ENCODE results near the gene HEY2. TPM values are rescaled to one million over a fixed set of nuclear protein-coding genes. Genes with fewer than 3 reads are reported as not detected.

HEY2 gene
- total RNA-seq, 6 donors from 2014 or later, result 1.3 to 3.3 (median 1.8) TPM

DNA sequence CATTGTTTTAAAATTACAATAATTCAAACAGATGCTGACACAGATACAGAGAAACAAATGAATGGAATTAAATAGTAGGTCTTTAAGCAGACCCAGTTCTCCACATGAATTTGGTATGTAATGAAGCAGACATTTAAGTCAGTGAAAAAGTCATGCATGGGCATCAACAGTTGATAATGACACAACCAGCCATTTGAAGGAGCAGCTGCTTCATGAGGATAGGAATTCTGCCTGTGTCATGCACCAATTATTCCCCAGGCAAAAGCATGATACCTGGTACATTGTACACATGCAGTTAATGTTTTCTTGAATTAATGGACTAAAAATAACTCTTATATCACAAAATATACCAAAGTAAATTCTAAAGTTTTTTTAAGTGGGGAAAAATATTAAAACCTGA lies 11.2 kb upstream of the HEY2 start:
- ATAC-seq (ENCODE audit: low FRiP score in 2 of 2) (no peak), DNase-seq (no peak)
- H3K36me3 ChIP-seq, result no peaks in the 10 kb centered on the region
- H3K27ac ChIP-seq, result no peak overlapping the region
- peaks cover 0 to 4% (median 0%) of the 10 kb centered on the region in 4 donors for H3K27me3 ChIP-seq
- no peaks in the 10 kb centered on the region for H3K9me3 ChIP-seq
- no peaks in the 10 kb centered on the region for H3K4me1 ChIP-seq
- H3K4me3 ChIP-seq, result no peak overlapping the region
- TF ChIP-seq EP300 (IDR thresholded peaks at IDR 0.05), result no peak
- TF ChIP-seq POLR2AphosphoS5 (IDR thresholded peaks at IDR 0.05), result no peak
- no peak for TF ChIP-seq POLR2A (IDR thresholded peaks at IDR 0.05)
- TF ChIP-seq, protein P1, sequence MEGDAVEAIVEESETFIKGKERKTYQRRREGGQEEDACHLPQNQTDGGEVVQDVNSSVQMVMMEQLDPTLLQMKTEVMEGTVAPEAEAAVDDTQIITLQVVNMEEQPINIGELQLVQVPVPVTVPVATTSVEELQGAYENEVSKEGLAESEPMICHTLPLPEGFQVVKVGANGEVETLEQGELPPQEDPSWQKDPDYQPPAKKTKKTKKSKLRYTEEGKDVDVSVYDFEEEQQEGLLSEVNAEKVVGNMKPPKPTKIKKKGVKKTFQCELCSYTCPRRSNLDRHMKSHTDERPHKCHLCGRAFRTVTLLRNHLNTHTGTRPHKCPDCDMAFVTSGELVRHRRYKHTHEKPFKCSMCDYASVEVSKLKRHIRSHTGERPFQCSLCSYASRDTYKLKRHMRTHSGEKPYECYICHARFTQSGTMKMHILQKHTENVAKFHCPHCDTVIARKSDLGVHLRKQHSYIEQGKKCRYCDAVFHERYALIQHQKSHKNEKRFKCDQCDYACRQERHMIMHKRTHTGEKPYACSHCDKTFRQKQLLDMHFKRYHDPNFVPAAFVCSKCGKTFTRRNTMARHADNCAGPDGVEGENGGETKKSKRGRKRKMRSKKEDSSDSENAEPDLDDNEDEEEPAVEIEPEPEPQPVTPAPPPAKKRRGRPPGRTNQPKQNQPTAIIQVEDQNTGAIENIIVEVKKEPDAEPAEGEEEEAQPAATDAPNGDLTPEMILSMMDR (IDR thresholded peaks at IDR 0.05), result no peak

DNA sequence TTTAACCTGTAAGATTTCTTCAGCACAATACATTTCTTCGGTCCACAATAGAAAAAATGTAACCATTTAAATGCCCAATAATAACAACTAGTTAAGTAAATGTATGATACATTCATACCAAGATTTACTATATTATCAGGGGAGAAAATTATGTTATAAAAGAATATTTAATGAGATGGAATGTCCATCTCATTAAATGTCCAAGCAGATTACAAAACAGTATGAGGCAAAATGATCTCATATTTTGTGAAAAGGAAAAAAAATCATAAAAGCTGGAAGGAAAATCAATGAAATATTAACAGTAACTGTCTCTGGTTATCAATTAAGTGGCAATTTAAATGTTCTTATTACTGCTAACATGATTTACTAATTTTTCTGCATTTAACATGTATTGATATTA lies 10.1 kb upstream of the HEY2 start:
- Histone ChIP-seq H3K36me3 (no peaks in the 10 kb centered on the region), H3K4me3 (no peak overlapping the region), H3K27me3 (peaks cover 0 to 4% (median 0%) of the 10 kb centered on the region in 4 donors), H3K27ac (no peak overlapping the region), H3K9me3 (no peaks in the 10 kb centered on the region), H3K4me1 (no peaks in the 10 kb centered on the region)
- ATAC-seq (ENCODE audit: low FRiP score in 2 of 2), result no peak
- DNase-seq, result no peak
- 85 to 91% methylated on average over 1 of the region's 1 CpG for WGBS, 2 donors
- TF ChIP-seq, protein P1 (IDR thresholded peaks at IDR 0.05), result no peak
- TF ChIP-seq EP300 (IDR thresholded peaks at IDR 0.05) (no peak), POLR2AphosphoS5 (IDR thresholded peaks at IDR 0.05) (no peak), POLR2A (IDR thresholded peaks at IDR 0.05) (no peak)

DNA sequence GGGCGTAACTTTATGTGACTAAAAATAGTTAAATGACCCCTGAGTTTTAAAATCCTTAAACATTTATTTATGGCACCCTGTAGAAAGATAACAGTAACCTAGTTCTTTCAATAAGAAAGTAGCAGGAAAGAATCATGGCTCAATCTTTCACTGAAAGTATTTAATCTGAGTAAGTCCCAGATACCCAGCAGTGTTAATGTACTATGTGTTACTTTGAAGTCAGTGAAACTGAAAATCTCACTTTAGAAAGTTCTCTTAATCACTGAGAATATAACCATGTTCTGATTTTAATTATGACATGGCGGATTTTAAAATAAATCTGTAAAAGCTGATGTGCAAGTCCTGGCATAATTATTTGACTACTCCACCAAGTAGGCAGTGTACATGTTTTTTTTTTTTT lies 8.1 kb upstream of the HEY2 start:
- H3K36me3 ChIP-seq, result no peaks in the 10 kb centered on the region
- no peak overlapping the region for H3K4me3 ChIP-seq
- 93% methylated on average over 2 of the region's 2 CpGs for WGBS, 2 donors
- DNase-seq (no peak), ATAC-seq (ENCODE audit: low FRiP score in 2 of 2) (no peak)
- no peak overlapping the region for H3K27ac ChIP-seq
- H3K27me3 ChIP-seq, result peaks cover 0 to 4% (median under 1%) of the 10 kb centered on the region in 4 donors
- TF ChIP-seq EP300 (IDR thresholded peaks at IDR 0.05) (no peak), POLR2A (IDR thresholded peaks at IDR 0.05) (no peak), POLR2AphosphoS5 (IDR thresholded peaks at IDR 0.05) (no peak)
- TF ChIP-seq, protein P1 (IDR thresholded peaks at IDR 0.05), result no peak
- no peaks in the 10 kb centered on the region for H3K9me3 ChIP-seq
- H3K4me1 ChIP-seq, result peaks cover 0 to under 1% (median under 1%) of the 10 kb centered on the region in 4 donors

DNA sequence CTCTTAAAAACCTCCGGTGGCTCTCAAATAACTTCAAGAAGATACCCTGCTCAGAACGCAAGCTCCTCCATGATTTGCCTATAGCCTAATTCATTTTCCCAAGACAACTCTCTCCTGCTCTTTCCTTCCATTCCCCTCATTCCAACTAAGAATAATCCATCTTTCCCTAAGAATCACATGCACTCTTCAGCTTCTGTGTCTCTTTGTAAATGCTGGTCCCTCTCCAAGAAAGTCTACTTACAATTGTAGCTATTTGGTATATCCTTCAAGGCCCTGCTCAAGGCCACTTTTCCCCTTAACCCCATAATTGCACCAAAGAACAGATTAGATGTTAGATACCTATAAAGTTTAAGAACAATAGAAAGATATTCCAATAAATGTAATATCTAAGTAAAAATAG lies 7.4 kb upstream of the HEY2 start:
- no peak overlapping the region for H3K27ac ChIP-seq
- H3K4me1 ChIP-seq, result peaks cover 0 to 8% (median 4%) of the 10 kb centered on the region in 4 donors
- TF ChIP-seq EP300 (IDR thresholded peaks at IDR 0.05) (no peak), POLR2A (IDR thresholded peaks at IDR 0.05) (no peak), POLR2AphosphoS5 (IDR thresholded peaks at IDR 0.05) (no peak)
- TF ChIP-seq, protein P1 (IDR thresholded peaks at IDR 0.05), result no peak
- H3K4me3 ChIP-seq, result no peak overlapping the region
- H3K36me3 ChIP-seq, result no peaks in the 10 kb centered on the region
- ATAC-seq (ENCODE audit: low FRiP score in 2 of 2) (no peak), DNase-seq (no peak)
- 93 to 94% methylated on average over 2 of the region's 2 CpGs for WGBS, 2 donors
- peaks cover 0 to 11% (median 2%) of the 10 kb centered on the region in 4 donors for H3K27me3 ChIP-seq
- no peaks in the 10 kb centered on the region for H3K9me3 ChIP-seq

DNA sequence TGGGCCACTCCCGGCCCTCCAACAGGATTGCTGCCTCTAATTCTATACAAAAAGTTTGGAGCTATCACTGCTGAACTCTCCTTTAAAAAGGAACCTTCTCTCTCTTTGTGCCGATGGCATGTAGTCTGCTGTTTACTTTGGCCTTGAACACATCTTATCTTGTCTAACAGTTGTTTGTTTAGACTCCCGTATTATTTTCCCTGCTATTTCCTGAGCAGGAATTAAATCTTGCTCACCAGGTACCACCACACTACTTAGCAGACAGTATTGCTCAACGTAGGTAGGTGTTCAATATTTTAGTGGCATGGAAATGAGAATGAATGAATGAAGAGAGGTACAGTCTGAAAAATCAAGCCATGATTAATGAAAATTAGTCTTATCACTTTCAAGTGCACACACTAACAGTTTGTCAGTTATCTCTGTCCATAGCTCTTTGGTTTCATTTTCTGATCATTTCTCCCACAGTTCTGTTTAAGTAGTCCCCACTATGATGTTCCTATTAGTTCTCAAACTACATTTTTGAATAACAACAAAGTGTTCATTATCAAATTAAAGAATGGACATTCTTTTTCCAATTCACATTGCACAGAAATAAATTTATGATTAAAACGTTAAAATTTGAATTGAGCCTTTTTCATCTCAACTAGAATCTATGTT lies 6.8 kb upstream of the HEY2 start:
- H3K27ac ChIP-seq, result no peak overlapping the region
- H3K36me3 ChIP-seq, result no peaks in the 10 kb centered on the region
- H3K9me3 ChIP-seq, result no peaks in the 10 kb centered on the region
- H3K4me1 ChIP-seq, result peaks cover 2 to 13% (median 8%) of the 10 kb centered on the region in 4 donors
- DNase-seq, result no peak
- 54 to 57% methylated on average over 5 of the region's 5 CpGs for WGBS, 2 donors
- TF ChIP-seq POLR2AphosphoS5 (IDR thresholded peaks at IDR 0.05), result no peak
- TF ChIP-seq EP300 (IDR thresholded peaks at IDR 0.05), result no peak
- TF ChIP-seq, protein P1 (IDR thresholded peaks at IDR 0.05), result no peak
- TF ChIP-seq POLR2A (IDR thresholded peaks at IDR 0.05), result no peak
- ATAC-seq (ENCODE audit: low FRiP score in 2 of 2), result no peak
- H3K27me3 ChIP-seq, result peaks cover 0 to 17% (median 2%) of the 10 kb centered on the region in 4 donors
- no peak overlapping the region for H3K4me3 ChIP-seq
